ENCODE measurements around the gene NAA25.

NAA25 gene

DNA sequence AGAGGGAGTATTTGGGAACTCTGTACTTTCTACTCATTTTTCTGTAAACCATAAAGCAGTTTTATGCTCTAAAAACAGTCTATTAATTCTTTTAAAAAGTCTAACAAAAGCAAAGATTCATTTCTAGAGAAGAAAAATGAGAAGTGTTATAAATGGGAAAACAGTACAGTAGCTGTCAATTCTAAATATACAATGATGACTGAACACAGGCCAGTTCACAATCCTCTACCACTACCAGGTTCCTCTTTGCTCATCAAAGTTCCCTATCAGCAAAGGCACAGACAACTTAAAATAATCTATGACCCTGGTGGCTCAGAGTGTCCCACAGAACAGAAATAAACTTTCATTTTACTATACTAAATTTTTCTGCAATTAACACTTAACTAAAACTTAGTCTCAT, 12.5 kb downstream of the NAA25 start:
- peaks cover 10% of the 10 kb centered on the region; the same call in 1 of the 2 replicates for H3F3A ChIP-seq (ENCODE audit: insufficient read depth)
- H3K9ac ChIP-seq (ENCODE audit: low read length): no peak overlapping the region
- H2AFZ ChIP-seq (ENCODE audit: low read depth, low read length, severe bottlenecking): no peak overlapping the region
- TF ChIP-seq, protein P1, sequence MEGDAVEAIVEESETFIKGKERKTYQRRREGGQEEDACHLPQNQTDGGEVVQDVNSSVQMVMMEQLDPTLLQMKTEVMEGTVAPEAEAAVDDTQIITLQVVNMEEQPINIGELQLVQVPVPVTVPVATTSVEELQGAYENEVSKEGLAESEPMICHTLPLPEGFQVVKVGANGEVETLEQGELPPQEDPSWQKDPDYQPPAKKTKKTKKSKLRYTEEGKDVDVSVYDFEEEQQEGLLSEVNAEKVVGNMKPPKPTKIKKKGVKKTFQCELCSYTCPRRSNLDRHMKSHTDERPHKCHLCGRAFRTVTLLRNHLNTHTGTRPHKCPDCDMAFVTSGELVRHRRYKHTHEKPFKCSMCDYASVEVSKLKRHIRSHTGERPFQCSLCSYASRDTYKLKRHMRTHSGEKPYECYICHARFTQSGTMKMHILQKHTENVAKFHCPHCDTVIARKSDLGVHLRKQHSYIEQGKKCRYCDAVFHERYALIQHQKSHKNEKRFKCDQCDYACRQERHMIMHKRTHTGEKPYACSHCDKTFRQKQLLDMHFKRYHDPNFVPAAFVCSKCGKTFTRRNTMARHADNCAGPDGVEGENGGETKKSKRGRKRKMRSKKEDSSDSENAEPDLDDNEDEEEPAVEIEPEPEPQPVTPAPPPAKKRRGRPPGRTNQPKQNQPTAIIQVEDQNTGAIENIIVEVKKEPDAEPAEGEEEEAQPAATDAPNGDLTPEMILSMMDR (IDR thresholded peaks at IDR 0.05; ENCODE audit: insufficient read depth, low read length, poor library complexity, severe bottlenecking): no peak
- no peak for TF ChIP-seq EZH2phosphoT487 (conservative IDR thresholded peaks at IDR 0.05; ENCODE audit: low read length)
- no peaks in the 10 kb centered on the region for H3K27me3 ChIP-seq (ENCODE audit: low read length)
- H3K9me3 ChIP-seq (ENCODE audit: insufficient read depth, low read length): no peaks in the 10 kb centered on the region
- H3K4me3 ChIP-seq (ENCODE audit: insufficient read depth, low read length, poor library complexity, severe bottlenecking): no peak overlapping the region
- H3K36me3 ChIP-seq (ENCODE audit: low read length): peaks cover 7% of the 10 kb centered on the region
- peaks cover 7% of the 10 kb centered on the region; the same call in 1 of the 2 replicates for H4K20me1 ChIP-seq (ENCODE audit: low read depth, low read length)
- no peak overlapping the region for H3K27ac ChIP-seq (ENCODE audit: low read depth, low read length)
- H3K79me2 ChIP-seq (ENCODE audit: insufficient read depth, low read length): peaks cover 89% of the 10 kb centered on the region
- no peak overlapping the region for H3K4me2 ChIP-seq (ENCODE audit: low read depth, low read length, poor library complexity, severe bottlenecking)
- no peaks in the 10 kb centered on the region for H3K9me2 ChIP-seq (replicated peaks; ENCODE audit: insufficient read depth, low read length)

DNA sequence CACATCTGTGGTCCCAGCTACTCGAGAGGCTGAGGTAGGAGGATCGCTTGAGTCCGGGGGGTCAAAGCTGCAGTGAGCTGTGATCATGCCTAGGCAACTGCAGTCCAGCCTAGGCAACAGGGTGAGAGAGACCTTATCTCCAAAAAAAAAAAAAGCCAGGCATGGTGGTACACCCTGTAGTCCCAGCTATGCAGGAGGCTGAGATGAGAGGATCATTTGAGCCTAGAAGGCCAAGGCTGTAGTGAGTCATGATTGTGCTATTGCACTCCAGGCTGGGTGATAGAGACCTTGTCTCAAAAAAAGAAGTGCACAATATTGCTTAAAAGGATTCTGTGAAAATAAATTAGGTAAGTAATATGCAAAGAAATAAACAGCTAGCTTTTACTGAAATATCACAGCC, 17.0 kb downstream of the NAA25 start:
- H3K27me3 ChIP-seq (ENCODE audit: low read length): no peaks in the 10 kb centered on the region
- no peak overlapping the region for H3K27ac ChIP-seq (ENCODE audit: low read depth, low read length)
- TF ChIP-seq EZH2phosphoT487 (conservative IDR thresholded peaks at IDR 0.05; ENCODE audit: low read length): no peak
- TF ChIP-seq, protein P1 (IDR thresholded peaks at IDR 0.05; ENCODE audit: insufficient read depth, low read length, poor library complexity, severe bottlenecking): no peak
- H3K9me2 ChIP-seq (replicated peaks; ENCODE audit: insufficient read depth, low read length): no peaks in the 10 kb centered on the region
- H4K20me1 ChIP-seq (ENCODE audit: low read depth, low read length): no peaks in the 10 kb centered on the region; the same call in 1 of the 2 replicates
- H3K36me3 ChIP-seq (ENCODE audit: low read length): peaks cover 25% of the 10 kb centered on the region
- H2AFZ ChIP-seq (ENCODE audit: low read depth, low read length, severe bottlenecking): no peak overlapping the region
- no peak overlapping the region for H3K9ac ChIP-seq (ENCODE audit: low read length)
- H3K79me2 ChIP-seq (ENCODE audit: insufficient read depth, low read length): peaks cover 58% of the 10 kb centered on the region
- peaks cover 13% of the 10 kb centered on the region for H3F3A ChIP-seq (ENCODE audit: insufficient read depth)
- H3K9me3 ChIP-seq (ENCODE audit: insufficient read depth, low read length): no peaks in the 10 kb centered on the region
- H3K4me3 ChIP-seq (ENCODE audit: insufficient read depth, low read length, poor library complexity, severe bottlenecking): no peak overlapping the region
- no peak overlapping the region for H3K4me2 ChIP-seq (ENCODE audit: low read depth, low read length, poor library complexity, severe bottlenecking)

DNA sequence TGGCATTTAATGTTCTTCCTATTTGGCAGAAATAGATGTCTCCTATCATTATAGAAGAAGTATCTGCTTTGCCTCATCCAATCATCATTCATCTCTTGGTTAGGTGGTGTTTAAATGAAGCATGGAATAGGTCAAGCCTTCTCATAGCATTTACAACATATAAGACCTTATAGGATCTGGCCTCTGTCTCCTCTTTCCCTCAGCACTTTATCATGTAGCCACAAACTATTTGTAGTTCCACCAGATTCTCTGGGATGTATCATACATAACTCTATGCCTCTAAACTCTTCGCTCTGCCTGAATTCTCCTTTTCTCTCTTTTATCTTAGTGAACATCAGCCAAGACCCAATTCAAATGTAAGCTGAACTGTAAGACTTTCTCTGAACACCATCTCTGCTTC, 20.7 kb downstream of the NAA25 start:
- no peaks in the 10 kb centered on the region for H3K9me2 ChIP-seq (replicated peaks; ENCODE audit: insufficient read depth, low read length)
- H3K27ac ChIP-seq (ENCODE audit: low read depth, low read length): no peak overlapping the region
- TF ChIP-seq, protein P1 (IDR thresholded peaks at IDR 0.05; ENCODE audit: insufficient read depth, low read length, poor library complexity, severe bottlenecking): no peak
- no peak for TF ChIP-seq EZH2phosphoT487 (conservative IDR thresholded peaks at IDR 0.05; ENCODE audit: low read length)
- peaks cover 12% of the 10 kb centered on the region for H3F3A ChIP-seq (ENCODE audit: insufficient read depth)
- H3K79me2 ChIP-seq (ENCODE audit: insufficient read depth, low read length): peaks cover 27% of the 10 kb centered on the region
- H3K9me3 ChIP-seq (ENCODE audit: insufficient read depth, low read length): no peaks in the 10 kb centered on the region
- H2AFZ ChIP-seq (ENCODE audit: low read depth, low read length, severe bottlenecking): no peak overlapping the region
- no peak overlapping the region for H3K9ac ChIP-seq (ENCODE audit: low read length)
- H3K4me3 ChIP-seq (ENCODE audit: insufficient read depth, low read length, poor library complexity, severe bottlenecking): no peak overlapping the region
- H3K4me2 ChIP-seq (ENCODE audit: low read depth, low read length, poor library complexity, severe bottlenecking): no peak overlapping the region
- 0 out of 2 replicates have a peak, but pooled peaks cover 4% of the 10 kb centered on the region for H4K20me1 ChIP-seq (ENCODE audit: low read depth, low read length)
- peaks cover 28% of the 10 kb centered on the region for H3K36me3 ChIP-seq (ENCODE audit: low read length)
- H3K27me3 ChIP-seq (ENCODE audit: low read length): no peaks in the 10 kb centered on the region
